ENCODE results near the gene TAAR5. TPM values are rescaled to one million over a fixed set of nuclear protein-coding genes. Genes with fewer than 3 reads are reported as not detected.

TAAR5 gene
- total RNA-seq, 1 donor from 2014 or later: not detected

- H3K27ac ChIP-seq (replicated peaks): no peak overlapping the region
- no peak for TF ChIP-seq CTCF (IDR thresholded peaks at IDR 0.05; ENCODE audit: borderline replicate concordance)
- no peak overlapping the region for H3K4me3 ChIP-seq
- peaks cover 32% of the 10 kb centered on the region for H3K27me3 ChIP-seq (ENCODE audit: low read depth)
- no peak for DNase-seq
- no peaks in the 10 kb centered on the region for H3K9me3 ChIP-seq (replicated peaks)
- H3K4me1 ChIP-seq: no peaks in the 10 kb centered on the region
- intact Hi-C loops (cut with micrococcal nuclease): no loop called here
- H3K36me3 ChIP-seq: no peaks in the 10 kb centered on the region
Measured at GRCh38 chr6:132551214-132551613, 38.3 kb downstream of the TAAR5 start.

- Histone ChIP-seq H3K9me3 (replicated peaks) (no peaks in the 10 kb centered on the region), H3K27ac (replicated peaks) (no peak overlapping the region), H3K4me1 (no peaks in the 10 kb centered on the region), H3K27me3 (ENCODE audit: low read depth) (peaks cover 16% of the 10 kb centered on the region), H3K4me3 (no peak overlapping the region), H3K36me3 (no peaks in the 10 kb centered on the region)
- intact Hi-C loops (cut with micrococcal nuclease): no loop called here
- no peak for DNase-seq
- TF ChIP-seq CTCF (IDR thresholded peaks at IDR 0.05; ENCODE audit: borderline replicate concordance): no peak
Measured at GRCh38 chr6:132548746-132549463, 40.6 kb downstream of the TAAR5 start.

- Histone ChIP-seq H3K4me1 (no peaks in the 10 kb centered on the region), H3K27ac (replicated peaks) (no peak overlapping the region), H3K4me3 (no peak overlapping the region), H3K27me3 (ENCODE audit: low read depth) (peaks cover 34% of the 10 kb centered on the region), H3K36me3 (no peaks in the 10 kb centered on the region), H3K9me3 (replicated peaks) (no peaks in the 10 kb centered on the region)
- DNase-seq: no peak
- TF ChIP-seq CTCF (IDR thresholded peaks at IDR 0.05; ENCODE audit: borderline replicate concordance): no peak
- intact Hi-C loops (cut with micrococcal nuclease): no loop called here
Measured at GRCh38 chr6:132544826-132545225, 44.7 kb downstream of the TAAR5 start.

Other genes starting within 250 kb of the TAAR5 start
- 3.4 TPM for gene MOXD1, start 188.3 kb downstream of the TAAR5 start, total RNA-seq
- gene STX7, start 76.6 kb downstream of the TAAR5 start, total RNA-seq: 48.4 TPM
- not detected for gene TAAR9, start 51.5 kb downstream of the TAAR5 start, total RNA-seq
- not detected for gene TAAR8, start 37.1 kb downstream of the TAAR5 start, total RNA-seq
- not detected for gene TAAR6, start 19.4 kb downstream of the TAAR5 start, total RNA-seq
- not detected for gene TAAR2, start 34.5 kb upstream of the TAAR5 start, total RNA-seq
- gene TAAR1, start 69.4 kb upstream of the TAAR5 start, total RNA-seq: not detected
- 1.1 TPM for gene VNN1, start 124.3 kb upstream of the TAAR5 start, total RNA-seq
- 1.1 TPM for gene VNN2, start 168.2 kb upstream of the TAAR5 start, total RNA-seq
- gene SLC18B1, start 208.9 kb upstream of the TAAR5 start, total RNA-seq: 2.7 TPM
- gene RPS12, start 224.8 kb upstream of the TAAR5 start, total RNA-seq: 498 TPM

Data from left ventricle myocardium inferior (tissue), 1 donor.